Measurements from ENCODE around the gene LPA.

LPA gene

DNA sequence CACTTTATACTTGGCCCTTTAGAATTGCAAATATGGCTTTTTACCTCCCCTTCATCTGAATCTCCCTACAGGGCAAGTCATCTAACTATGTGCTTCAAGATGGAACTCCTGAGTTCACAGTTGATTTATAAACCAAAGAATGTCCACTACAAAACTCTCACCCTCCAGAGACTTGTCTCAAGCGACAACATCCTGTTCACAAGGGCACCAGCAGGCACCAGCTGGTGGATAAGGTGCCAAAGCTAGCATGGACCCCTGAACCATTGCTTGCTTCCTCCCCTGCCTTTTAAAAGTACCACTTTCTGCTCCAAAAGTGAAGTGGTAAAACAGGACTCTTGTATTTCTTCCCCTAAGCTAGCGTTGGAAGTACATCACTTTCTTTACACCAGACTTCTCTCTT is 154.5 kb downstream of the LPA start:
- DNase-seq = no peak

- no peak for DNase-seq
Measured at GRCh38 chr6:160508599-160508998, 155.5 kb downstream of the LPA start.

DNA sequence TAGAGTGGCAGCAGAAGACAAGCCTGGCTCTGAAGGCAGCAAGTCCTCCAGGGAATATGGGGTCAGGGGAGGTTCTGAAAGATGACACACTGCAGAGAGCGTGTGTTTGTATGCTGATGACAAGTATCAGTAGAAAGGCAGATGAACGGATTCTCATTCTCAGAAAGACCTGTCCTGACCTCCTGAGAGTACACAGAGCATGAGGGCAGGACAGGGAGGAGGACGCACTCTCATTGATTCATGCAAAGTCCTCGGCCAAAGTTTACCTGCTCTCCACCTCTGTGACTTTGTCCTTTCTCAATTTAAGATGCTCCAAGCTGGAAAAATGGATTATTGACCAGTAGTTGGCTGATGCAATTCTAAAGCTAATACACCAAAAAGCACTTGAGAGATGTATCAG is 156.7 kb downstream of the LPA start:
- no peak for DNase-seq

DNA sequence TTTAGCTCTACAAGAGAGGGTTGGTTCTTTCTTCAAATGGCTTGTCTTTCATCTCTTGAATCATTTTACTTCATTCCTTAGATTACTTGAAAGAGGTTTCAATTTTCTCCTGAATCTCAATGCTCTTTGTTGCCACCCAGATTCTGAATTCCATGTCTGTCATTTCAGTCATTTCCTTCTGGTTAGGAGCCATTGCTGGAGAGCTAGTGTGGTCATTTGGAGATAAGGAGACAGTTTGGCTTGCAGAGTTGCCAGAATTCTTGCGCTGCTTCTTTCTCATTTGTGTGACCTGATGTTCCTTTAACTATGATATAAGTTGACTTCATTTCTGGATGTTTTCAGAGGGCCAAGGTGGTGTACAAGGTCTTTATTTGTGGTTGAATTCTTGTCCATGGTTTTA is 158.1 kb downstream of the LPA start:
- no peak for DNase-seq

- DNase-seq = no peak
Measured at GRCh38 chr6:160500639-160501038, 163.4 kb downstream of the LPA start.

DNA sequence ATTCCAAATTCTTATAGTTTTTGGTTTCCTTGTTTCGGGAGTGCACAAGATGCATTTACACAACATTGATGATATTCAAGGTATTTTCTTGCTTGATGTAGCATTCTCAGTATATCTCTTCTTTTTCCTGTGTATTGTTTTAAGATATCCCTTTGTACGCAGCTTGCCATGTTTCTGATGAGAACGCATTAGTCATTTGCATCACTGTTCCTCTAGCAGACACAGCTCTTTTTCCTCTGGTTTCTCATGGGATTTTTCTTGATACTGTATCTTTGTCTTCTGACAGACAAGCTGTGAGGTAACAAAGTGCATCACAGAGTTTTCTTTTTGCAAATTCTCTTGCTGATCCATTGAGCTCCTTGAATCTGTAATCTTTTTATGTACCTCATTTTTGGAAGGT is 169.5 kb downstream of the LPA start:
- no peak for DNase-seq

GRCh38 chr6:160489091-160489490 is 175.0 kb downstream of the LPA start:
- no peak for DNase-seq

- DNase-seq = no peak
Measured at GRCh38 chr6:160487116-160487515, 177.0 kb downstream of the LPA start.
